ENCODE measurements around the gene MED25. TPM values are rescaled to one million over a fixed set of nuclear protein-coding genes. Genes with fewer than 3 reads are reported as not detected.

MED25 gene
- total and polyA plus RNA-seq, 9 of the 15 experiments (the other 6 are each of a cell fraction or from before 2014, with no cell fraction given), result 4.1 to 93.9 (median 19.3) TPM

- no peak for TF ChIP-seq RHOXF2B (CRISPR knock-in tag; conservative IDR thresholded peaks at IDR 0.05)
- TF ChIP-seq ERF (CRISPR knock-in tag; IDR thresholded peaks at IDR 0.05), result peak; percentile 87; the same call in 1 of the 2 replicates
- TF ChIP-seq MLLT1 (IDR thresholded peaks at IDR 0.05), result peak in 1 of 2 experiments; percentile 42; a peak in 1 of 4 replicates
- TF ChIP-seq ZNF280B (CRISPR knock-in tag; IDR thresholded peaks at IDR 0.05), result no peak
- no peak for TF ChIP-seq ZBTB8A (IDR thresholded peaks at IDR 0.05; ENCODE audit: partially characterized antibody)
- no peak for TF ChIP-seq MITF (IDR thresholded peaks at IDR 0.05)
- no peak for TF ChIP-seq CHD7 (IDR thresholded peaks at IDR 0.05; ENCODE audit: low read depth, low read length)
- TF ChIP-seq CBX5 (IDR thresholded peaks at IDR 0.05; ENCODE audit: borderline replicate concordance, low read depth), result no peak
- peak; percentile 29 for TF ChIP-seq ZNF644 (tag; IDR thresholded peaks at IDR 0.05; ENCODE audit: low read depth)
- TF ChIP-seq ESRRA (IDR thresholded peaks at IDR 0.05; ENCODE audit: borderline replicate concordance, low read depth), result no peak
- TF ChIP-seq BCOR (IDR thresholded peaks at IDR 0.05), result no peak
These were observed 59.2 kb downstream of the MED25 start, which contains the start of the genes AKT1S1 and TBC1D17 (continued) for GRCh38 chr19:49877020-49877878.

Measured in K562 (cell line).